HG02588 (cell line): ENCODE measurements around the gene POU2F1.

ENCODE experiments used
- ATAC-seq: cut with Tn5 transposase; IDR thresholded peaks from one replicate; pipeline ENCODE4 v1.9.1; 2021; ENCODE audit warnings: mild to moderate bottlenecking, moderate library complexity; ENCODE audit not compliant: unreplicated experiment

POU2F1 gene

DNA sequence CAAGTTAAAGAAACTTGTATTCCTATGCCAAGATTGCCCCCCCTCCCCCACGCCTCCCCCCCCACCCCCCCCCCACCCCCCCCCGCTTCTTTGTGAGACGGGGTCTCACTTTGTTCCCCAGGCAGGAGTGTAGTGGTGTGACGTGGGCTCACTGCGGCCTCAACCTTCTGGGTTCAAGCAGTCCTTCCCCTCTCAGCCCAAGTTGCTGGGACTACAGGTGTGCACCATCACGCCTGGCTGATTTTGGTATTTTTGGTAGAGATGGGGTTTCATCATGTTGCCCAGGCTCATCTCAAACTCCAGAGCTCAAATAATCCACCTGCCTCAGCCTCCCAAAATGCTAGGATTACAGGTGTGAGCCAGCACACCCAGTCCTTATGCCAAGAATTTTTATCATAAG lies 136.6 kb downstream of the POU2F1 start:
- no peak for ATAC-seq

DNA sequence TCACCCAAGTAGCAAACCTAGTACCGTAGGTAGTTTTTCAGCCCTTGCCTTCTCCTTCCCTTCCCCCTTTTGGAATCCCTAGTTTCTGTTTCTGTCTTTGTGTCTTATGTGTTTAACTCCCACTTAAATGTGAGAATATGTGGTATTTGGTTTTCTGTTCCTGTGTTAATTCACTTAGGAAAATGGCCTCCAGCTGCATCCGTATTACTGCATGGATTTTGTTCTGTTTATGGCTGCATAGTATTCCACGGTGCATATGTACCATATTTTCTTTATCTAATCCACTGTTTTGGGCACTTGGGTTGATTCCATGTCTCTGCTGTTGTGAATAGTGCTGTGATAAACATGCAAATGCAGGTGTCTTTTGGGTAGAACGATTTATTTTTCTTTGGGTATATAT lies 138.6 kb downstream of the POU2F1 start:
- no peak for ATAC-seq

- no peak for ATAC-seq
Observed at GRCh38 chr1:167360120-167360519, 139.4 kb downstream of the POU2F1 start.

DNA sequence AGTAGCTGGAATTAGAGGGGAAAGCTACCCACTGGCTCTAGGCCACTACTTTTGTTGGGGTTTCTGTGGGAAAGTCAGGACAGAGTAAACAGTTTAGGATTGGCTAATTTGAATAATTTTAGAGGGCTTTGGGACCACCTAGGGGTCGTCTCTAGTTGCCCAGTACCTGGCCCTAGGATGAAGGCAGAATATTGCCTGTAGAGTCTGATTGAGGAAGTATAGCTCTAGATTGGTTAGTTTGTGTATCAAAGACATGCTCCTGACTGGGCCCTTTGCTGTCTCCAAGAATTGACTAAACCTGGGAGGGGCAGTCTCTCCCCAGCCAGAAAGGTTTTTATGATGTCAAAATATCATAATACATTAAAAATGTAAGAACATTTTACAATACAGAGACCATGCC lies 142.0 kb downstream of the POU2F1 start:
- ATAC-seq: no peak

DNA sequence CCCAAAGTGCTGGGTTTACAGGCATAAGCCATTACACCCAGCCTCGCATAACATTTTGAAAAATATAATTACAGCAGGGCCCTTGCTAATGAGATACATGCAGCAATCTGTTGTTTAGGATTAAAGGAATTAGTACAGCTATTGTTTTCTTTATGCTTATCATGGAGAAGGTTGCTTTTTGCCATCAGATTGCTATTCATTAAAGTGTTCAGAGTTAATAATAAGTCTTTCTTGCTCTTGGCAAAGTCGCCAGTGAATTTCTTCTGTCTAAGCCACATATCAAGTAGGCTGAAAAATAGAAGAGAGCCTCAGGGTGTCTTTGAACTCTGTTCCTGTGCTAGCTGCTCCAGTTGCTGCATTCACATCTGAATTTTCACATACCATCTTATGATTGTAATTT lies 144.1 kb downstream of the POU2F1 start:
- no peak for ATAC-seq

DNA sequence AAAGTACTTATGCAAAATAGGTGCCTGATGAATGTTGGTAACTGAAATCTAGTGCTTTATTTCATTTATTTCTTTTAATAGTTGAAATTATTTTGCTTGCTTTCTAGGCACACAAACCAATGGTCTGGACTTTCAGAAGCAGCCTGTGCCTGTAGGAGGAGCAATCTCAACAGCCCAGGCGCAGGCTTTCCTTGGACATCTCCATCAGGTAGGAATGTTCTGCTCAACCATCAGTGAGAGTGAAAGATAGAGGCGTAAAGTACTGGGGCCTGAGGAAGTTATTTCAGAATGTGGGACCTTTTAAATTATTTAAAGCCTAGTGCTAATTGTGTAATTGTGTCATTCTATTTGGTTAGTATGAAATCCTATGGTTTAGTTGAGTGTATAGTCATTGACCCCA lies 144.7 kb downstream of the POU2F1 start:
- no peak for ATAC-seq

- no peak for ATAC-seq
Observed at GRCh38 chr1:167367705-167368104, 147.0 kb downstream of the POU2F1 start.

- ATAC-seq: no peak
Observed at GRCh38 chr1:167369175-167369574, 148.5 kb downstream of the POU2F1 start.

GRCh38 chr1:167369933-167370332 lies 149.2 kb downstream of the POU2F1 start:
- ATAC-seq: no peak

DNA sequence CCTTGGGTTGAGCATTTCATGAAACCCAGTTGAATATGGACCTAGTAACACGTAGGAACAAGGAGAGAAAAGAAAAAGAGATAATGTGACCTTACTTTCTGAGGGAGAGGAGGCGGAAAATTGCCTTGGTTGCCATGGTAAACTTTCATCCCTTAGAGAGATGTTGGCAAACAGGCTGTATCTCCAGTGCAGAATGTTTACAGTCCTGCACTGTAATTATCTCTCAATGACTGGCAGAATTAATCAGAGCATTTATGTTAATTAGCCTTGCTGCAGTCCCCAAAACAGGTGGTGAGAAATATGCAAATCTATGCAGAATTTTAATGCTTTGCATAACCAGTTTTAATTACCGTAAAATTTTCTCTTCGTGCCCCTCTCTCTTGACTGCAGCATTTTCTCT lies 150.3 kb downstream of the POU2F1 start:
- ATAC-seq: no peak

DNA sequence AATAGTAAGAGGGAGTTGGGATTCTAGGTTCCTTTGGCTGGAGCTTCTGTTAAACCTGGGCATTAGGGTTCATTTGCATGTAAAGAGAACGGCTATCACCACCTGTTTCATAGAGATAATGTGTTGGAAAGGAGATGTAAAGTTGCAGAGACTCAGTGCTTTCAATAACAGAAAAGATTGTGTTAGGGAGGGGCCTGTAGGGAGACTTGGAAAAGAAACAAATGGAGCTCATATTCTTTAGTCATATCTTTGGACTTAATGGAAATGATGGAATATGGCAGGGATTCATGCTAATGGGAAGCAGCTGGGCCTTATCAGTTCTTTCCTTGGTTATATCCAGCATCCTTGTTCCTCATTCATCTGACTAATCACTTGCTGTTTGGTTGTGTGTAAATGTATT lies 152.7 kb downstream of the POU2F1 start:
- no peak for ATAC-seq

DNA sequence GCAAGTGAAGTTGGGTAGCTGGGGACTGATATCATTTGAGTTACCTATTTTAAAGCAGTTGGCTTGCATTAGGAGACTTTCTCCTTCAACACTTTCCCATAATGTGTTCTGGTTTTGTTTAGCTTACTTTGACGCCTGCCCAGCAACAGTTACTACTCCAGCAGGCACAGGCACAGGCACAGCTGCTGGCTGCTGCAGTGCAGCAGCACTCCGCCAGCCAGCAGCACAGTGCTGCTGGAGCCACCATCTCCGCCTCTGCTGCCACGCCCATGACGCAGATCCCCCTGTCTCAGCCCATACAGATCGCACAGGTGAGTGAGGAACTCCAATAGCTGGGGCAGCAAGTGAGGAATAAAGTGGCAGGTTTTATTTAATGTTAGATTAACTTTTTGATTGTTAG lies 153.3 kb downstream of the POU2F1 start:
- no peak for ATAC-seq

GRCh38 chr1:167375949-167376348 lies 155.3 kb downstream of the POU2F1 start:
- no peak for ATAC-seq

DNA sequence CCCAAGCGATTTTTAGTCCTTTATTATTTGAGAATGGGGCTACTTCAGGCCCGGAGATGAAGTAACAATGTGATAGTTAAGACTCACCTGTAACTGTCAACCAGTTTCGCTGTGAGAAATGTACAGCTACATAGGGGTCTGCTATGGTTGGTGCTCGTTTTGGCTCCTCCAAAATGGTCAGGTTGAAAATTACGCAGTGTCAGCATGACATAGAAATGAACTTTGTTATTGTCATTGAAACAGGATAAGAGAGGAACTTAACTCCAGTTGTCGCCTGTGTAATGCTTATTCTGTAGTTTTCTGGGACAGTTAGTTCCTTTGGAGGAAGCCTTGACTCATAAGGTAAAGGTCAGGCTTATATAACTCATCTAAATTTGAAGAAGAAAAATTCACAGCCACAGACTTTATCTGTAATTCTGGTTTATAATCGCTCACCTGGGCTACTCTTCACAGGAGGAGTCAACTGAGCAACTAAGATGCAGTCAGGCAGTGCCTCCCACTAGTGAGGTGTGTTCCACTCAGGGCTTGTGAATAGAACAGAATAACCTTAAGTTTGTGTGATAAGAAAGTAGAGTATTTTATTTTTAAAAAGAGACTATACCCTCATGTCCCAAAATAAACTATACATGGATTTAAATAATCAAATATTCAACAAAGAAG lies 166.7 kb downstream of the POU2F1 start:
- ATAC-seq: no peak

GRCh38 chr1:167388976-167389375 lies 168.3 kb downstream of the POU2F1 start:
- no peak for ATAC-seq

GRCh38 chr1:167392200-167392696 lies 171.6 kb downstream of the POU2F1 start:
- ATAC-seq: no peak

GRCh38 chr1:167400359-167400953 lies 179.8 kb downstream of the POU2F1 start:
- ATAC-seq: no peak

DNA sequence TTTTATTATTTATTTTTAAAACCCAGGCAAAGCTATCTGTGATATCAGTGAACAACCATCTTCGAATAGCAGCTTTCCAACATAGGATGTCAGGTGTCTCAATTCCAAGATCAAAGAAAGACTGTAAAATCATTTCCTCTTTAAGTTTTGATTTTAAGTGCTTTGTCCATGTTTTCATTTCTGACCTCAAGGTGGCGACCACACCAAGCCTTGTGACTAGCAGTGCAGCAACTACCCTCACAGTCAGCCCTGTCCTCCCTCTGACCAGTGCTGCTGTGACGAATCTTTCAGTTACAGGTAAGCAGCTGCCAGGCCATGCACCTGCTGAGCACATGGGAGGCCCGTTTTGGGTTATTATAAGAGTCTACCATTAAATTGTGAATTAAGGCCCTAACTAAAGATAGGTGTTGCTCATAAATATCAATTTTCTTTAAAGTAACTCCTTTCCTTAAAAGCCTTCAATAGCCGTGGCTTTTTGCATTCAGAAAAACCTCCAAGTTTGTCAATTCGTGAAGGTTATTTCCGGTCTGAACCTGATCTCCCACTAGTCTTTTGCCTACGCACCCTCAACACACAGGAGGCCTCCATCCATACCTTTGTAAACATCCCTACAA lies 180.7 kb downstream of the POU2F1 start:
- ATAC-seq: no peak

- no peak for ATAC-seq
Observed at GRCh38 chr1:167404161-167404888, 183.6 kb downstream of the POU2F1 start.

- ATAC-seq: no peak
Observed at GRCh38 chr1:167404908-167405307, 184.2 kb downstream of the POU2F1 start.

GRCh38 chr1:167408355-167408754 lies 187.7 kb downstream of the POU2F1 start:
- no peak for ATAC-seq

- no peak for ATAC-seq
Observed at GRCh38 chr1:167409183-167409582, 188.5 kb downstream of the POU2F1 start.
